Nucleus accumbens (tissue), 56 donors: ENCODE data around the gene EYA2.

Source experiments
- DNase-seq, 56 donors: peaks; one replicate each; lab custom pipeline; 2025; lab: John Stamatoyannopoulos, UW

Gene EYA2

DNA sequence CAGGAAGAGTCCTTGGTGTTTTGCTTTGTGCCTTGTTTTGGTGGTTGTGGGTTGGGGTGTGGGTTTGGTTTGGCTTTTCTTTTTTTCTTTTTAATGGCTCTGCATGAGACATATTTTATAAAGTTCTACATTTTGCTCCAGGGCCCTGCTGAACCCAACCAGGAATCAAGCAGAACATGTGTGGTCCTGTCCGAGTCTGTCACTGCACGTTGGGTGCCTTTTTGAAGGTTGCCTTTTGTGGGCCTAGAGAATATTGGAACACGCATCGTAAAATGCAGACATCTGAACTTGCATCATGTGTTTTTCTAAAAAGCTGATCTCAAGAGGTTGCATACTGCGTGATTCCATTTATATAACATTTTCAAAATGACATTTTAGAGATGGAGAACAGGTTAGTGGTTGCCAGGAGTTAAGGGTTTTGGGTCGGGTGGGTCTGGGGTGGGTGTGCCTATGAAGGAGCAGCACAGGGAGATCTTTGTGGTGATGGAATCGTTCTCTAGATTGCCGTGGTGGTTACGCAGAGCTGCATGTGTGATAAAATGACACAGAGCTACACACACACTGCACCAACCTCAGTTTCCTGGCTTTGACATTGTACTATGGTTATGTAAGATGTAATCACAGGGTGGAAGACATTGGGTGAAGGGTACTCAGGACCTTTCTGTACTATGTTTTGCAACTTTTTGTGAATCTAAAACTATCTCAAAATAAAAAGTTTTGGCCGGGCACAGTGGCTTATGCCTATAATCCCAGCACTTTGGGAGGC is 80.2 kb downstream of the EYA2 start:
- no peak for DNase-seq

DNA sequence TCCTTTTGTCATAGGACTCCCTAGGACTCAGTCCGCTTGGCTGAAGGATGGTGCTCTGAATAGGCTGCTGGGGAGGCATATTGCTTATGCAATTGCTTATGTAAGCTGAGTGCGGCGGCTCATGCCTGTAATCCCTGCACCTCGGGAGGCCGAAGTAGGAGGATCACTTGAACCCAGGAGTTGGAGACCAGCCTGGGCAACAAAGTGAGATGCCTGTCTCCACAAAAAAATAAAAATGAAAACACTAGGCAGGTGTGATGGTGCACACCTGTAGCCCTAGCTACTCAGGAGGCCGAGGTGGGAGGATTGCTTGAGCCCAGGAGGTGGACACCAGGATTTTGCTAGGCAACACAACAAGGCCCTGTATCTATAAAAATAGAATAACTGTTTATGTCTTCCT is 81.3 kb downstream of the EYA2 start:
- DNase-seq, result no peak

- DNase-seq, result no peak
Observed at GRCh38 chr20:46977204-46977603, 82.6 kb downstream of the EYA2 start.

DNA sequence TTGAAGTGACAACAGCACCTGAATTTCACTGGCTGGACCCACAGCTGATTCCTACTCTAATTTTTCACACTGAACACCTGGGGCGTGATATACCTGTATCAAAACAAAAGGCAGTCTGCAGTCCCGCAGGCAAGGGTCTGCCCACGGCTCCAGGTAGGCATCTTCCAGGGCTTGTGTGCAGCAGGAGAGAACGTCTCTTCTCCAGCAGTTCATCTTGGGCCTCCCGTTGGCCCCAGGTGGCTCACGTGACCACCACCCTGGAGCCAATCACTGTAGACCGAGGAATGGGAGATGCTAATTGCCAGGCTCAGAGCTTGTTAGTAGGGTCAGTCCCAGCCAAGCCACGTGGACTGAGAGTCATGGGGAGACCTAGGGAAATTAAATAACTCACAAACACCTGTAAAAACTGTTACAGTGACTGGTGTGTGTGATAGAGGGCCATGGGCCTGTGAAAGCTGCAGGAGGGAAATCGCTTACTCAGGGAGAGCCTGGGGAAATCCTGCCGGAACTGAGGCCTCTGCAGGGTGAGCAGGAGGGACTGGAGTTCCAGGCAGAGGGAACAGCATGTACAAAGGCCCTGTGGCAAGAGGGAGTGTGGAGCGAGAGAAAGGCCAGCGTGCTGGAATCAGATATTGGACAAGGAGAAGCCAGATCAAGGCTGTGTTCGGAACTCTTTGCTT is 83.4 kb downstream of the EYA2 start:
- DNase-seq, result no peak

- no peak for DNase-seq
Observed at GRCh38 chr20:46978951-46979491, 84.4 kb downstream of the EYA2 start.

DNA sequence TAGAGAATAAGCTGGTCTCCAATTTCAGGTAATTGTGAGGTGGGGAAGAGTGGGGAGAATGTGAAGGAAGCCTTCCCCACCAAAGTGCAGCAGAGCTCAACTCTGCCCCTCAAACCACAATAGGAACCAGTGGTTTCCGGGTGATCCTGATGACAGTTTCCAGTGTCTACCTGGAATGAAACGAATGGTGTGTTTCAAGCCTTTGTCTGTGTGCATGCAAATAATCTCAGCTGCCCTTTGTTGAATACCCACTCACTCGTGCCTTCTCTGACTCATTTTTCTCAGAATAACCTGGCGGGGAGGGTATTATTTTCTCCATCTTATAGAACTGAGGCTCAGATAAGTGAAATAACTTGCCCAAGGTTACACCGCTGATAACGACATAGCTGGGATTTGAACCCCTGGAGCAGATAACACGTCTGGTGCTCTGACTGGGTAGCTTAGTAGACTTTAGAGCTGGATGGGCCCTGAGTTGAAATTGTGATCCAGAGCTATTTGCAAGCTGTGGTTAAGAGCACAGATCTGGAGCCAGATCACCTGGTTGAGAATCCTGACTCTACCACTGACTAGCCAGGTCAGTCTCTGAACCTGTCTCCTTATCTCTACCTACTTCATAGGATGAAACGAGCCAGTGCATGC is 85.1 kb downstream of the EYA2 start:
- DNase-seq, result no peak

GRCh38 chr20:46981184-46981583 is 86.5 kb downstream of the EYA2 start:
- DNase-seq, result no peak

GRCh38 chr20:46983466-46983865 is 88.8 kb downstream of the EYA2 start:
- no peak for DNase-seq

GRCh38 chr20:46984405-46984804 is 89.8 kb downstream of the EYA2 start:
- DNase-seq, result no peak

GRCh38 chr20:46985250-46985649 is 90.6 kb downstream of the EYA2 start:
- DNase-seq, result no peak

DNA sequence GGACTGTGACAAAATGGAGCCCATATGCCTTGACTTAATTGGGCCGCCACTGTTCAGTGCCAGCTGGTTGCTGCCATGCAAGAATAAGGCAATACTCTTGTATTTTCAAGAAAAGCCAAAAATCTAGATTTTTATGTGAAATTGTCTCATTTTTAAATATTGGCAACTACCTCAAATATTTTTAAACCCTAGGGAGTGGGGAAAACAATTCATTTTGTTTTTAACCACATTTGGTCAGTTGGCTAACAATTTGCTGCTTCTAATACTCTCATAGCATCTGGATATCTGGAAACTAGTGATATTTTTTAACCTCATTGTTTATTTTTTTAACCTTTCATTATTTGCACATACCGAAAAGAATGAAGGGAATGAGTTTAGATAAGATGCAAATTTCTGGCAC is 91.0 kb downstream of the EYA2 start:
- no peak for DNase-seq

GRCh38 chr20:46987001-46987400 is 92.4 kb downstream of the EYA2 start:
- no peak for DNase-seq

DNA sequence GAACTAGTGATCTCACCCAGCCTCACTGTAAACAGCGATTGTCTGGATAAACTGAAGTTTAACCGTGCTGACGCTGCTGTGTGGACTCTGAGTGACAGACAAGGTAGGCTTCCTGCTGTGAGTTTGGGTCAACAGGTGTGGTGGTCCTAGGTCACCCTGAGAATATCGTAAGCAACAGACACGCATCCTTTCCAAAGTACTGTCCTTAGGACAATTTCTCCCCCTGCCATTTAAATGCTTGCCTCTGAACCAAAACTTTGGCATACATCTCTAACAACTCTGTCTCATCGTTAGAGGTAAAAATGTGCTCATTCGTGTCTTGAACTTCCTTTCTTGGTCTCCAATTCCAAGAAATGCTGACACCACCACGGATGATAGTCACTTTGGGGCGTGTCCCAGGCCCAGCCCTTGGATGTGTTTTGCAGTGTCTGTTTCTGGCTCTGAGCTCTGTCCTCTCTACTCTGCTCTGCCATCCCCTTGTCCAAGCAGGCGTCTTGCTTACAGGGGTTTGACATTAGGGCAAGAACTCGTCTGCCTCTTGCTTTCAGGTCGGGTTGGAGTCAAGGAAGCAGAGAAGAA is 95.5 kb downstream of the EYA2 start:
- no peak for DNase-seq

DNA sequence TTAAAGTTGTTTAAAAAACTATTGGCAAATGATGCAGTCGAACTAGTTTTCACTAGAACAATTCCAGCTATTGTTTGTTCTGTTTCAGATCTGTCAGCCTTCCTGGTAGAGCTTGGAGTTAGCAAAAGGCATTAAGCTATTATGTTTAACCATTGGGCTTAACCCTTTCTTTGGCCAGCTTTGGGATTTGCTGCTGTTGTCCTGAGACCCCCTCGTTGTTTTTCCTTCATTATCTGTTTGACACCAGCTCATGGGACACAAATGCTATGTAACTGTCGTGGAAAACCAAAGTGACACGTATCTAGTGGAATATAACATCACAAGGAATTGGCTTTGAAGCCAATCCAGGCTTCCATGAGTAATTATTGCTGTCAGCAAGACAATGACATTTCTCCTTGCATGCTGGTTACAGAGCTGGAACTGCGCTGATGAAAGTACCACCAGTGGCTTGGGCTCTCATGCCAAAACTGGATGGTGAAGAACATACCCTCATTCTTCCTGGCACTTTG is 96.0 kb downstream of the EYA2 start:
- DNase-seq, result peak in 1 of 56 donors; percentile 2

DNA sequence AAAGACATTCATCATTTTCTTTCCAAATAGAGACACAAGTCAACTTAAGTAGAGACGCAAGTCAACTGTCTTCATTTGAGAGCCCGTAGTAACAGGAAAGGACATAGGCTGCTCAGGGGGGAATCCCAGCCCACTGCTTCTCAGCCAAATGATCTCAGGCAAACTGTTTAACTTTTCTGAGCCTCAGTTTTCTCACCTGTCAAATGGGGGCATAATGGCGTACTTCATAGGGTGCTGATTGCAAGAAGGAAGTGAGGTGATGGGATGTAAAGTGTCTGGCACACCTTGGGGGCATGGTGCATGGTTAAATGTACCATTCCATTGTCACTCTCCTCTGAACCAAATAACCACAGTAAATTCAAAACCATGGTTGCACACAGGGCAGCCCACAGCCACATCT is 96.5 kb downstream of the EYA2 start:
- DNase-seq, result no peak

- no peak for DNase-seq
Observed at GRCh38 chr20:46991880-46992639, 97.4 kb downstream of the EYA2 start.

GRCh38 chr20:46992640-46993035 is 98.0 kb downstream of the EYA2 start:
- DNase-seq, result no peak

DNA sequence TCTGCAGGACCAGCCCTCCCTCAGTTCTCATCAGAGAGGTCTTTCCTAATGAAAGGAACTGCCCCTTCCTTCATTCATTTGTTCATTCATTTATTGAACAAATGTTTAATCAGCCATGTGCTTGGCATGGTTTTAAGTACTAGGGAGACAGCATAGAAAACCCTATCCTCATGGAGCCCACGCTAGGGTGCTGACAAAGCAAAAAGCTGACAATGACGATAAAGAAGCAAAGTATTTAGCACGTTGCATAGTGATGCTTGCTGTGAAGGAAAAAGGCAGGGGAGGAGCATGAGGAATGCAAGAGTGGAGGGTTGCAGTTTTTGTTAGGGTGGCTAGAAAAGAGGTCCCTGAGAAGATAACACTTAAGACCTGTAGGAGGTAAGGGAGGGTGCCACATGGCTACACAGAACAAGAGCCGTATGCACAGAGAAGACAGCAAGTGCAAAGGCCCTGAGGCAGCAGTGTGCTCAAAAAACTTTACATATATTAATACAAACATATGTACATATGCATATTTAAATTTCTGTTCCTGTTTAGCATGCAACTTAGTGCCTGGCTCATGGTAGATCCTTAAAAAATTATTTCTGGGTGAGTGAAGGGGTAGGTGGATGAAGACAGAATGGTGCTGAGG is 98.9 kb downstream of the EYA2 start:
- no peak for DNase-seq

GRCh38 chr20:46994341-46994740 is 99.7 kb downstream of the EYA2 start:
- DNase-seq, result no peak
